ENCODE data around the gene PLXNB3. TPM values are rescaled to one million over a fixed set of nuclear protein-coding genes. Genes with fewer than 3 reads are reported as not detected.

The PLXNB3 gene
- total RNA-seq, 1 donor from 2014 or later, result 34.8 TPM

DNA sequence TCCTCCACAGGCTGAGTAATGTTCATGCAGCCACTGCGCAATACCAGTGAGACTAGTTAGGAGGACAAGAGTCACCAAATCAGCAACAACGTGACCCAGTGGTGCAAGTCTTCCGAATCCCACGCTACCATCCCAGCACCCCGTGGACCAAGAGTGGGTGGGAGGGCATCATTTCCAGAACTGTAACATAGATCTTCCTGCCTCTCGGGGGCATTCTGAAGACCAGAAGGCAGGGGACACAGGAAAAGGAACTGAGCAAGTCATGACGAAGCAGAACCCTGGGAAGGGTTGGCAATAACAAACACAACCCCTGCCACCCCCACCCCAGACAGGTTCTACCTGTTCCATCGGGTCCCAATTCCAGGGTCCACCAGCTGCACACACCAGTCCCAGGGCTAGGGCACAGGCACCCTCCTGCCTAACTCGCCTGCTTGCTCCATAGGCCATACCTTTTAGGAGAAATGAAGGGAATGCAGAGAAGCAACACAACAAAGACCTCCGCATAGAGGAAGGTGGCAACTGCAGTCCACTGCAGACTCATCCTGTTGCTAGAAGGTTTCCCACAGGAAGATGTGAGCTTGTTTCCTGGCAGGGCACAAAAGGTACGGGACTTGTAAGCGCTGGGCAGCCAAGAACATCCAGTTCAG is 41.2 kb upstream of the PLXNB3 start:
- TF ChIP-seq, protein P1, sequence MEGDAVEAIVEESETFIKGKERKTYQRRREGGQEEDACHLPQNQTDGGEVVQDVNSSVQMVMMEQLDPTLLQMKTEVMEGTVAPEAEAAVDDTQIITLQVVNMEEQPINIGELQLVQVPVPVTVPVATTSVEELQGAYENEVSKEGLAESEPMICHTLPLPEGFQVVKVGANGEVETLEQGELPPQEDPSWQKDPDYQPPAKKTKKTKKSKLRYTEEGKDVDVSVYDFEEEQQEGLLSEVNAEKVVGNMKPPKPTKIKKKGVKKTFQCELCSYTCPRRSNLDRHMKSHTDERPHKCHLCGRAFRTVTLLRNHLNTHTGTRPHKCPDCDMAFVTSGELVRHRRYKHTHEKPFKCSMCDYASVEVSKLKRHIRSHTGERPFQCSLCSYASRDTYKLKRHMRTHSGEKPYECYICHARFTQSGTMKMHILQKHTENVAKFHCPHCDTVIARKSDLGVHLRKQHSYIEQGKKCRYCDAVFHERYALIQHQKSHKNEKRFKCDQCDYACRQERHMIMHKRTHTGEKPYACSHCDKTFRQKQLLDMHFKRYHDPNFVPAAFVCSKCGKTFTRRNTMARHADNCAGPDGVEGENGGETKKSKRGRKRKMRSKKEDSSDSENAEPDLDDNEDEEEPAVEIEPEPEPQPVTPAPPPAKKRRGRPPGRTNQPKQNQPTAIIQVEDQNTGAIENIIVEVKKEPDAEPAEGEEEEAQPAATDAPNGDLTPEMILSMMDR (IDR thresholded peaks at IDR 0.05), result no peak
- no peaks in the 10 kb centered on the region for H3K36me3 Mint-ChIP-seq (ENCODE audit: low read depth)
- H3K4me3 Mint-ChIP-seq (ENCODE audit: unreplicated experiment), result peak overlapping the region; percentile 84
- peaks cover 33% of the 10 kb centered on the region for H3K4me1 Mint-ChIP-seq (ENCODE audit: low read depth)
- H3K27me3 Mint-ChIP-seq (ENCODE audit: low read depth), result no peaks in the 10 kb centered on the region
- H3K27ac Mint-ChIP-seq (ENCODE audit: unreplicated experiment), result peak overlapping the region; percentile 91
- no peak for DNase-seq (ENCODE audit: low spot score)
- no peaks in the 10 kb centered on the region for H3K9me3 Mint-ChIP-seq (ENCODE audit: low read depth)

DNA sequence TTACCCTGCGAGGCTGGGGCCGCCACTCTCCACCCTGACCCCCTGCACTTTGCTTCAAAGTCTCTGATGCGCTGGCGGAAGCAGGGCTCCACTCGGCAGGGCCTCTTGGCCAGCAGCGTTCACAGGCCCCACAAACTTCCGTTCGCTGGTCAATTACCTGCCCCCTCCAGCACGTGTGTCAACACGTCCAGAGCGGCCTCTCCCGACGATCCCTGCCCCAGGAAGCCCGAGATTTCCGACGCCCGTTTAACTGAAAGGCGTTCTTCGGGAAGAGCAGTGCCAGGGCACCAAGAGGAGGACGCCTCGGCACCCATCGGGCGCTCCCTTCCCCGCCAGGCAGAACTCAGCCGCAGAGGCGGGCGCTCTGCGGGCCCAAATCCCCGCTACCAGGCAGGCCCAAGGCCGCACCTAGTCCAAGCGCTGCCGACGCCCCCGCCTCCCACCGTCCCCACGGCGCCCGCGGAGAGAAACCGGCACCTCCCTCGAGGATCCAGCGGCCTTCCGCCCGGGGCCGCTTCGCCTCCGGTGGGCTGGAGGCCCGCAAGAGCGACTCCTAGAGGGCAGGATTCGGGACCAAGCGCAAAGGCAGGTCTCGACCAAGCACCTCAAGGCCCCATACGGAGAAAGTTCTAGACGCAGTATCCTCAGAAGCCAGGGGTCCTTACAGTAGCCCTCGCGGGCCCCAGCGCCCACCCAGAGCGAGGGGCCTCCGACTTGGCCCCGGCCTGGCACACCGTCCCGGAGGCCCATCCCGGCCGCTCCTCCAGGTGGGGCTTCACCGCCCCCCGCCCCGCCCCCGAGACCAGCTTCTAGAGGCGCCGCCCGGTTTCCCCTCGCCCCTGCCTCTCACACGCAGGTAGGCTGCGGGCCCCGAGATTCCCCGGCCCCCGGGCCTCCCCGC is 40.4 kb upstream of the PLXNB3 start:
- Mint-ChIP-seq H3K4me1 (ENCODE audit: low read depth) (peaks cover 34% of the 10 kb centered on the region), H3K27me3 (ENCODE audit: low read depth) (no peaks in the 10 kb centered on the region), H3K36me3 (ENCODE audit: low read depth) (no peaks in the 10 kb centered on the region), H3K9me3 (ENCODE audit: low read depth) (no peaks in the 10 kb centered on the region), H3K27ac (ENCODE audit: unreplicated experiment) (peak overlapping the region; percentile 91), H3K4me3 (ENCODE audit: unreplicated experiment) (peak overlapping the region; percentile 84)
- DNase-seq (ENCODE audit: low spot score), result no peak
- TF ChIP-seq, protein P1 (IDR thresholded peaks at IDR 0.05), result peak; percentile 74

GRCh38 chrX:153724252-153725038 is 39.6 kb upstream of the PLXNB3 start, which contains the start of the genes ABCD1 and BCAP31:
Gene ABCD1 (plus strand): TSS chrX:153724856. CDS start chrX:153725267, 411 bp downstream.
Gene BCAP31 (minus strand): TSS chrX:153724387. CDS start chrX:153723244, 1,143 bp downstream.
- no peak for DNase-seq (ENCODE audit: low spot score)
- peaks cover 34% of the 10 kb centered on the region for H3K4me1 Mint-ChIP-seq (ENCODE audit: low read depth)
- peak within 1 kb of the TSS; percentile 91 for H3K27ac Mint-ChIP-seq (ENCODE audit: unreplicated experiment)
- H3K4me3 Mint-ChIP-seq (ENCODE audit: unreplicated experiment), result peak within 1 kb of the TSS; percentile 84
- H3K27me3 Mint-ChIP-seq (ENCODE audit: low read depth), result no peaks in the 10 kb centered on the region
- TF ChIP-seq, protein P1 (IDR thresholded peaks at IDR 0.05), result no peak
- peaks cover 1% of the 10 kb centered on the region for H3K36me3 Mint-ChIP-seq (ENCODE audit: low read depth)
- no peaks in the 10 kb centered on the region for H3K9me3 Mint-ChIP-seq (ENCODE audit: low read depth)

- DNase-seq (ENCODE audit: low spot score), result no peak
Observed at GRCh38 chrX:153725039-153725831, 38.8 kb upstream of the PLXNB3 start.

More at GRCh38 chrX:153725039-153725831, 38.8 kb upstream of the PLXNB3 start:
- H3K36me3 Mint-ChIP-seq (ENCODE audit: low read depth), result peaks cover 3% of the 10 kb centered on the region
- no peaks in the 10 kb centered on the region for H3K9me3 Mint-ChIP-seq (ENCODE audit: low read depth)
- H3K4me3 Mint-ChIP-seq (ENCODE audit: unreplicated experiment), result peak overlapping the region; percentile 59
- peaks cover 34% of the 10 kb centered on the region for H3K4me1 Mint-ChIP-seq (ENCODE audit: low read depth)
- no peak overlapping the region for H3K27ac Mint-ChIP-seq (ENCODE audit: unreplicated experiment)
- TF ChIP-seq, protein P1 (IDR thresholded peaks at IDR 0.05), result no peak
- no peaks in the 10 kb centered on the region for H3K27me3 Mint-ChIP-seq (ENCODE audit: low read depth)
